ENCODE measurements around the gene GHDC.

DNA sequence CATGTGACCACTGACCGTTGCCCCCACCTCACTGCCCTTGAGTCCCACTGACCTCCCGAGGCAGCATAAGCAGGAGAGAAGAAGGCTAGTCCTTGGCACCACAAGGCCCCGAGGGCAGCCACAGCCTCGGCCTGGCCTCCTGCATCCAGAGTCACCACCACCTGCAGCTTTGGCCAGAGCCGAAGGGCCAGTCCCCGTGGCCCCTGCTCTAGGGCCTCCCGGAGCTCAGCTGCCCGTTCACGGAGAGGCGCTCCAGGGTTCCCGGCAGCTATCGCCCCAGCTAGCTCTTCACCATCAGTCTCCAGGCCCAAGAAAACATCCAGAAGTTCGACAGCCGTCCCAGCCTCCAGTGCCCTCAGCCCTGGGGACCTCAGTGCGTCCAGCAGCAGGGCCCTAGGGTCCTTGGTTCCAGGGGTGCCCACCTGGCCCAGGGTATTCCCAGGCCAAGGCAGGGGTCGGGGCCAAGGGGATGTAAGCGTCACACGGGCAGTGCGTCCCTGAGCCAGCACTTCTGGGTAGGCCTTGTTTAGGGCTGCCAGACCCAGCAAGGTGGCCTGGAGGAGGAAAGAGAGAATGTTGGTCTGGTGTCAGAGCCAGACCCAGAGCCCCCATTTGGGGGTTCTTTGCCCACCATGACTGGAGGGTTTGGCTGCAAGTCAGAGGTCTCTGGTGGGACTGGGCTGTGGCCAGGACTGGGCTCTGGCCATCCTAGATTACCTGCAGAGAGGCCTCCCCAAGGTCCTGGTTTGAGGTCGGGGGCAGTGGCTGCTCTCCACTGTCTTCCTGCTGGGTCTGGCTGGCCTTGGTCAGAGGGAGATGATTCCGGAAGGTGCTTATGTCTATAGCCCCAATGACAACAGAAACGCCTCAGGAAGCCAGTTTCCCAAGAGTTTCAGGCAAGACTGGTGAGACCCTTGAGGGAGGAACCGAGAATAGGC lies 1.8 kb downstream of the GHDC start:
- TF ChIP-seq GATA2 (IDR thresholded peaks at IDR 0.05; ENCODE audit: low read depth, low read length), result no peak
- no peak for TF ChIP-seq GATA3 (IDR thresholded peaks at IDR 0.05; ENCODE audit: low read depth, low read length)
